DND-41 (cell line): ENCODE measurements around the gene NSUN2.

Source experiments
- ATAC-seq: fragments of 200-7000 bp; cut with Tn5 transposase; 3 replicates; pipeline ENCODE4 v1.9.1; 2021; ENCODE audit warnings: low read depth; ENCODE audit not compliant: insufficient read depth
- DNase-seq: peaks from one replicate; pipeline ENCODE4 v3.0.0-alpha.2; 2020
- H2AFZ ChIP-seq: 2 replicates; pipeline ENCODE4 v1.6.0; 2012; ENCODE audit warnings: low read depth, low read length
- H3K27ac ChIP-seq: 2 replicates; pipeline ENCODE4 v1.5.1; 2012; ENCODE audit warnings: low read length, inconsistent platforms
- H3K27me3 ChIP-seq: fragments of 200-600 bp; sonication (generic); 2 replicates; pipeline ENCODE4 v1.6.0; 2012; ENCODE audit warnings: low read length, mild to moderate bottlenecking, inconsistent platforms; ENCODE audit not compliant: insufficient read depth, poor library complexity
- H3K36me3 ChIP-seq: 2 replicates; pipeline ENCODE4 v1.5.1; 2012; ENCODE audit warnings: low read length, inconsistent platforms; ENCODE audit not compliant: insufficient read depth
- H3K4me1 ChIP-seq: 2 replicates; pipeline ENCODE4 v1.5.1; 2012; ENCODE audit warnings: mild to moderate bottlenecking, low read length; ENCODE audit not compliant: insufficient read depth
- H3K4me2 ChIP-seq: 2 replicates; pipeline ENCODE4 v1.6.0; 2012; ENCODE audit warnings: mild to moderate bottlenecking, moderate library complexity, low read length, inconsistent platforms; ENCODE audit not compliant: insufficient read depth
- H3K4me3 ChIP-seq, 2 experiments: fragments of 200-600 bp in 1 of 2; shearing (Covaris generic) in 1 of 2; 2 replicates each; pipeline ENCODE4 v1.5.1; 2012 to 2016; ENCODE audit warnings: inconsistent platforms in 2 of 2, low read length in 2 of 2, mild to moderate bottlenecking in 2 of 2, low read depth in 1 of 2, moderate library complexity in 1 of 2
- H3K79me2 ChIP-seq: 2 replicates; pipeline ENCODE4 v1.6.0; 2012; ENCODE audit warnings: low read length, inconsistent platforms; ENCODE audit not compliant: insufficient read depth
- H3K9ac ChIP-seq: 2 replicates; pipeline ENCODE4 v1.6.0; 2012; ENCODE audit warnings: low read depth, mild to moderate bottlenecking, inconsistent platforms, low read length, moderate library complexity
- H3K9me3 ChIP-seq: 2 replicates; pipeline ENCODE4 v1.5.1; 2012; ENCODE audit warnings: low read length, moderate library complexity, mild to moderate bottlenecking, inconsistent platforms; ENCODE audit not compliant: insufficient read depth, severe bottlenecking
- H4K20me1 ChIP-seq: 2 replicates; pipeline ENCODE4 v1.6.0; 2012; ENCODE audit warnings: low read length; ENCODE audit not compliant: insufficient read depth
- EZH2 ChIP-seq: IDR thresholded peaks from 3 replicates; pipeline ENCODE4 v1.6.1; 2012; ENCODE audit warnings: borderline replicate concordance, low read depth, mild to moderate bottlenecking, moderate library complexity, low read length, inconsistent platforms; ENCODE audit not compliant: severe bottlenecking
- TF ChIP-seq, protein P1 (sequence below): IDR thresholded peaks from 2 replicates; pipeline ENCODE4 v1.5.1; 2012; ENCODE audit warnings: borderline replicate concordance, low read length, moderate library complexity, mild to moderate bottlenecking; ENCODE audit not compliant: poor library complexity, severe bottlenecking; ENCODE audit errors: extremely low read depth

Gene NSUN2

GRCh38 chr5:6604341-6604740 is 28.5 kb downstream of the NSUN2 start:
- Histone ChIP-seq H3K4me2 (no peak overlapping the region), H3K9me3 (no peaks in the 10 kb centered on the region), H3K4me1 (no peaks in the 10 kb centered on the region), H3K36me3 (peaks cover 95% of the 10 kb centered on the region), H3K27me3 (no peaks in the 10 kb centered on the region), H3K27ac (no peak overlapping the region), H2AFZ (no peak overlapping the region), H3K4me3 (no peak overlapping the region), H3K79me2 (no peaks in the 10 kb centered on the region), H3K9ac (no peak overlapping the region), H4K20me1 (peaks cover 29% of the 10 kb centered on the region; the same call in 1 of the 2 replicates)
- DNase-seq (no peak), ATAC-seq (no peak)
- TF ChIP-seq EZH2, result no peak
- TF ChIP-seq, protein P1, sequence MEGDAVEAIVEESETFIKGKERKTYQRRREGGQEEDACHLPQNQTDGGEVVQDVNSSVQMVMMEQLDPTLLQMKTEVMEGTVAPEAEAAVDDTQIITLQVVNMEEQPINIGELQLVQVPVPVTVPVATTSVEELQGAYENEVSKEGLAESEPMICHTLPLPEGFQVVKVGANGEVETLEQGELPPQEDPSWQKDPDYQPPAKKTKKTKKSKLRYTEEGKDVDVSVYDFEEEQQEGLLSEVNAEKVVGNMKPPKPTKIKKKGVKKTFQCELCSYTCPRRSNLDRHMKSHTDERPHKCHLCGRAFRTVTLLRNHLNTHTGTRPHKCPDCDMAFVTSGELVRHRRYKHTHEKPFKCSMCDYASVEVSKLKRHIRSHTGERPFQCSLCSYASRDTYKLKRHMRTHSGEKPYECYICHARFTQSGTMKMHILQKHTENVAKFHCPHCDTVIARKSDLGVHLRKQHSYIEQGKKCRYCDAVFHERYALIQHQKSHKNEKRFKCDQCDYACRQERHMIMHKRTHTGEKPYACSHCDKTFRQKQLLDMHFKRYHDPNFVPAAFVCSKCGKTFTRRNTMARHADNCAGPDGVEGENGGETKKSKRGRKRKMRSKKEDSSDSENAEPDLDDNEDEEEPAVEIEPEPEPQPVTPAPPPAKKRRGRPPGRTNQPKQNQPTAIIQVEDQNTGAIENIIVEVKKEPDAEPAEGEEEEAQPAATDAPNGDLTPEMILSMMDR, result no peak

DNA sequence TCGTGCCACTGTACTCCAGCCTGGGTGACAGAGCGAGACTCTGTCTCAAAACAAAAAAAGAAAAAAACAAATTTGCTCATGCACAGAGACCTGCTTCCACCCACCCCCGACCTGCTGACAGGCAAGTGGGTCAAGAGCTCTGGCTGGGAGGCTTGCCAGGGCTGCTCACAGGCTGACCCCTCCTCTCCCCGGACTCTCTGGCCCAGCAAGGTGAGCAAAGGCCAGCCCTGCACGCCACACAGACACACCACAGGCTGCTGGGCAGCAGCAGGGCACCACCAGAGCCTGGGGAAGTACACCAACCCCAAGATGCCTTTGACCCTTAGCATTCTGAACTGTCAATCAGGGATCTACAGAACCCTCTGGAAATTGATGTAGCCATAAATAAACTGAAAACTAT is 29.2 kb downstream of the NSUN2 start:
- Histone ChIP-seq H3K4me1 (no peaks in the 10 kb centered on the region), H3K4me2 (no peak overlapping the region), H3K27me3 (no peaks in the 10 kb centered on the region), H3K9ac (no peak overlapping the region), H4K20me1 (peaks cover 25% of the 10 kb centered on the region; the same call in 1 of the 2 replicates), H3K9me3 (no peaks in the 10 kb centered on the region), H3K27ac (no peak overlapping the region), H3K4me3 (no peak overlapping the region), H3K36me3 (peaks cover 92% of the 10 kb centered on the region), H2AFZ (no peak overlapping the region), H3K79me2 (no peaks in the 10 kb centered on the region)
- TF ChIP-seq, protein P1, result no peak
- TF ChIP-seq EZH2, result no peak
- no peak for ATAC-seq
- DNase-seq, result no peak

DNA sequence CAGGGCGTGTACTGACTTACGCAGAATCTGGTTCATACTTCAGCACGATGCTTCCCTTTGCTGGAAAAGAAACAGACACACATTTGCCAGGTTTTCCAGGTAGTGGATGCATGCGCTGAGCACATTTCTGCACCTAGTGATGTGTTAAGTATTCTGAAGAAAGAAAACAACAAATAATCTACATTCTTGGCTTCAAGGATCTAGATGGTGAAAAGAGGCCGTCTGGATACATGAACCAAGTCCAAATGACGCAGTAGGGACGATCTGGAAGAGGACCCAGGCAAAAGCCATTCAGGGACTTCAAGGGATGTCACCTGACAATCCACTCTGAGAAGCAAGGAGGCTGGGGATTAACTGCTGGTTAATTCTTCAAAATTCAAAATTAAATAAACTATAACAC is 30.4 kb downstream of the NSUN2 start:
- Histone ChIP-seq H3K27ac (no peak overlapping the region), H3K79me2 (no peaks in the 10 kb centered on the region), H4K20me1 (peaks cover 21% of the 10 kb centered on the region; the same call in 1 of the 2 replicates), H3K9ac (no peak overlapping the region), H3K9me3 (no peaks in the 10 kb centered on the region), H3K36me3 (peaks cover 91% of the 10 kb centered on the region), H3K4me3 (no peak overlapping the region), H2AFZ (no peak overlapping the region), H3K27me3 (no peaks in the 10 kb centered on the region), H3K4me1 (no peaks in the 10 kb centered on the region), H3K4me2 (no peak overlapping the region)
- ATAC-seq (no peak), DNase-seq (no peak)
- TF ChIP-seq, protein P1, result no peak
- no peak for TF ChIP-seq EZH2

DNA sequence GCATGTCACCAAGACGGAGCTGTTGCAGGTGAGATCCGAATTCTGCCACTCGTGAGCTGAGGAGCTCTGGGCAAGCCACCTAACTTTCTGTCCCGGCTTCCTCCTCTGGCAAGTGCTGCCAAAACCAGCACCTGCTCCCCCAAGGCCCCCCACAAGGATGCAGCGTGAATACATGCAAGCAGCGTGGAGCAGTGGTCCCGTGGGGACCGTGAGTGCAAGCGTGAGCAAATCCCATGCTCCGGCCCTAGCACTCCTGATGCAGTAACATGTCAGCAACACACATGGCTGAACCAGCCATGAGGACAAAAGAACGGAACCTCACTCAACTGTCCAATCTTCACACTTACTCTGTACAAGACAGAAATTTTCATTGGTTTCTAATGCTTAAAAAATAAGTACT is 31.0 kb downstream of the NSUN2 start:
- Histone ChIP-seq H3K27me3 (no peaks in the 10 kb centered on the region), H3K4me3 (no peak overlapping the region), H3K9me3 (no peaks in the 10 kb centered on the region), H2AFZ (no peak overlapping the region), H3K79me2 (no peaks in the 10 kb centered on the region), H3K36me3 (peaks cover 87% of the 10 kb centered on the region), H3K4me2 (no peak overlapping the region), H4K20me1 (peaks cover 17% of the 10 kb centered on the region; the same call in 1 of the 2 replicates), H3K4me1 (no peaks in the 10 kb centered on the region), H3K27ac (no peak overlapping the region), H3K9ac (no peak overlapping the region)
- TF ChIP-seq EZH2, result no peak
- no peak for ATAC-seq
- DNase-seq, result no peak
